NCI-H2081 (cell line): ENCODE results near the gene SLX4IP.

Experiments
- DNase-seq, 2 experiments: peaks; one replicate each; lab custom pipeline; 2025; lab: John Stamatoyannopoulos, UW

Gene SLX4IP

DNA sequence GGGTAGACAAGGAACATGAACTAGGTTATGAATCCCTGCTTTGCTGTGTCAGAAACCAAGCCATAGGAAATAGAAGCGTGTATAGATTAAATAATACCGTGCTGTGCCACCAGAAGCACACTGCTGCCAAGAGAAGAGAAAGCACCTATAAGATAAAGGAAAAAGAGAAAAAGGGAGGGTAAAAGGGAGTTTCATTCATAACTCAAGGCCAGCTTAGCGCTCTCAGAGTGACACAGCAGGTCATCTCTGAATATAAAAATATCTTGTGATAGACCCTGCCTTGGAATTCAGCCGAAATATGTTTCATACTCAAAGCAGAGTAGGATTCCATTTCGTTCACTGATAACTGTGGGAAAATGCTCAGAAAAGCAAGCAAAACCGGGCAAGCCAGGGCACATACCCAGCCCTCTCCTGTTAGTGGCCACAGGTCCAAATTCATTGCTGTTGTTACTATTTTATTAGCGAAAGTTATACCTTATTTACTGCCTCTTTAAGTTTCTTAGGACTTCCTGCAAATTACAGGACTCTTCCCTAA is 230.0 kb downstream of the SLX4IP start:
- no peak for DNase-seq

DNA sequence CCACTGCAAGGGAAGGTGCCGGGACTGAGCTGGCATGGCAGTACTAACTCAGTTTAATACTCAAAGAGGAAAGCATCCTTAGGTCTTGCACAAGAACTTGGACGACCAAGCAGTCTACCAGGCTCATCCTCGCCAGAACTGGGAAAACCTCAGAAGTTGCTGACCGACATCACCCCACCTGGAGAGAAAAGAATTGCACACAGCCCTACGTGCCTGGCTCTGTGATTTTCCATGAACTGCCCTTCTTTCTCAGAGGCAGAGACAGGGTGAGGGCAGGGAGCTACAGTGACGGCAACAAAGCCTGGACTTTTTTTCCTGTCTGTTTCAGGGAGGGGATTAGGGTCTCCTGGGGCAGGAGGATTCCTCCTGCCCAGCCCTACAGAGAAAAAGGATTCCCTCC is 230.7 kb downstream of the SLX4IP start:
- no peak for DNase-seq

DNA sequence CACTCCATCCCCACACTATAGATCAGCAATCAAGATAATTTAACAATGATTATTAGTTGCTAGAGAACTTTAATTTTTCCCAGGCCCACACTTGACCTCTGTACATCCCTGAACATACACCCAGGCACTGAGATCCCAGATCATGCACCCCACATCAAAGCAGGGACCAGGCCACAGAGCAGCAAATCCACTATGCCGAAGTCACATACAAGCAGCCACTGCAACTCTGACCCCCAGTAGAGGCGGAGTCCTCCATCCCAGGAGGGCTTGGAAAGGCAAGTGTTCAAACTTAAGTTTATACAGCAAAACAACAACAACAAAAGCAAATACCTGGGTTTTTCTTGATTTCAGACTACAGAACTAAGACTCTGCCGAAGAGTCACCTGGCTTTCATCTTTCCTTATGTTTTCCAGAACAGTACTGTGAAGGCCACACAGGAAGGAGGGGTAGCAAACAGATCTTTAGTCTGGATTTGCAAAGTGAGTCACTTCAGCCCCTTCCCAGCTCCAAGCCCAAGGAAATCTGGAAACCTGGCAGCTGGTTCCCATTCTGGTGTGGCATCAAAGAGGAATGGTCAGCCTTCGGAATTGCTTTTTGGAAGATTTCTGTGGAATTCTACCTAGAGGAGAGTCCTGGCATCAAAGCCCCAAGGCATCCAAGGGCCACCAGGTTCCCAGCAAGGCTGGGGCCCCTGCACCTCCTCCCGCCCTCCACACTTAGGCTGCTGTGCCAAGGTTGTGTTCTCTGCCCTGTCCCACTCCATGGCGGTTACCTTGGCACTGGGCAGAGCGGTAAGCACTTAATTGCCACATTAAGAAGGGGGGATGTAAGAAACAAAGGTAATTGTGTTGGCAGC is 231.3 kb downstream of the SLX4IP start:
- no peak for DNase-seq

DNA sequence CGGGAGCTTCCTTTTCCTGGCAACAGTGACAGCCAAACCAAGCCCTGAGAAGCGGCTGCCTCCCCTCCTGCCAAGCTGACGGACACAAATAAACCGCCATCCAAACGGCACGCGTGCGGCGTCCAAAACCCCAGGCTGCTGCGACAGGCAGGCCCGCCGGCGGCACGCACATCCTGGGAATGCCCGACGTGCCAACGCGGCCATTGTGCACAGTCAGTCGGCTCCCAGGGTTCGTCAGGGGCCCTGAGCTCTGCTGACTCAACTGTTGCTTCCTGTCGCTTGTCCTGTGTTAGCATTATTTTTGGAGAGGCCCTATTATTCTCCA is 231.9 kb downstream of the SLX4IP start:
- no peak for DNase-seq

DNA sequence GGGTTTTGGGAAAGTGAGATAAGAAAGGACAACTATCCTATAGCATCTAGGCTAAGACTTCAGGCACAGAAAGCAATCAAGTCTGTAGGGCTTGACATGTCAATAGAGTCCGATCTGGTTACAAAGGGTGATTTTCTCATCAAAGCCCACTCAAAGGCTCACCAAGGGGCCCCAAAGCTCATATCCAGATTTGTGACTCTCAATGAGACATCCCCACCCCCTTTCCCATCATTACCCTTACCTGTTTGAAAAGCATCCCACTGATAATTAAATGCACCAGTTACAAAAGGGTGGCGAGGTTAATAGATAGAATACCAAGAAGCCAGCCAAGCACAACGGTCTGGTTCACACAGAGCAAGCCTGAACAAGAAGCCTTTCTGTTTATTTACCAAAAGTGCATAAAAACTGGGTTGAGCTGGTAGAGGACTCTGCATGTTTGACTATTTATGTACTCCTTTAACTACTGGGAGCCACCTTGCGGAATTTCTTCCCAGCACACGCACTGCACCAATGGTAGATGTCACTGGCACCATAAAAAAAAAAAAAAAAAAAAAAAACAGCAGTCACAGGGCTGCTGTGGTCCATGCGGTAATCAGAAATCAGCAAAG is 232.6 kb downstream of the SLX4IP start:
- DNase-seq: no peak

DNA sequence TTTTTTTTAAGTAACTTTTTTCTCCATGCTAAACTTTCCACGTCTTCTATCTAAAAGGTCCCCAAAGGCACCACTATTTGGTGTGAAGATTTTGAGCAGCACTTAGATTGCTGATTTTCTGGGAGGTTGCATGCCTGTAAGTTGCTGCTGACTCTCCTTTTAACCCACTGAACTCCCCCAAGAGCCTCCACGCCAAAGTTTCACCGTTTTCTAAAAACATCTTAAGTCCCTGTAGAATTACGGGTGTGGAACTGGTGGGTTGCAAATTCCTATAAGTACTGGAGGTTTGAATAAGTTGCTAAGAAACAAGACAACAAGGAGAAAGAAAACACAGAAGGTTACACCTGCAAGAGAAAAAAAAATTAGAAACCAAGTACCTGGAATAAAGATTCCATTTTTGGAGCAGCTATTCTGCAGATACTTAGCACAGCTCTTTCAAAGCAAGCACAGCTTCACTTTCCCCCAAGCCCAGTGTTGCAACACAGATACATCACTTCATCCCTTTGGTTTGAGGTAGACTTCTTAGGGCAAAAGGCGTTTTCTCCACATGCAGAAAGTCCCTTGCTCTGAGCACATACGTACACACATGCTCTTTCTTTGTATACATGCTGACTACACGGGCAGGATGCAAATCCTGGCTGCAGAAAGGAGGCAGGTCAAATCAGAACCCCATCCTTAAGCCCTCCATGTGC is 233.7 kb downstream of the SLX4IP start:
- DNase-seq: no peak

DNA sequence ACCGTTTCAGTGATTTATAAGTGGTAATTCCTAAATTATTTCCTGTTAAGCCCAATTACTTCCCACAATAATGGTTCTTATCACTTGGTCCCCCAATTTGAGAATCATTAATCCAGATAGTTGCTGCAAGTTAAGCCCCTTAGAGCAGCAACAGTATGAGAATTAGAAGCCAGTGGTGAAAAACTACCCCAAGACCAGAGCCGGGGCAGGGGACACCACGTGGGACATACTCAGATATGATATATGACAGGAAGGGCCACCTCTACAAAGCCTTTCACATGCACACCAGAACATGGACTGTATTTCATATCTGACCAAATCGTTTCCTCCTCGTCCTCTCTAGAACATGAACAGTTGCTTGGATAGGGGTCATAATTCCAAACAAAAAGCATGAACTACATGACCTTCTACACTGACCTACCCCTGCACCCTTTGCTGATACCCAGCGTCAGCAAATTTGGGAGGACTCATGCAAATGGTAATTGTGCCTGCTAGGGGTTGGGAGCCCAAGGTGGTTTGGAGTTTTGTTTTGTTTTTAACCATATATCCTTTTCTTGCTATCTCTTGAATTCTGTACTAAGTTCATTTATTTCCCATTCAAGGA is 234.8 kb downstream of the SLX4IP start:
- no peak for DNase-seq

DNA sequence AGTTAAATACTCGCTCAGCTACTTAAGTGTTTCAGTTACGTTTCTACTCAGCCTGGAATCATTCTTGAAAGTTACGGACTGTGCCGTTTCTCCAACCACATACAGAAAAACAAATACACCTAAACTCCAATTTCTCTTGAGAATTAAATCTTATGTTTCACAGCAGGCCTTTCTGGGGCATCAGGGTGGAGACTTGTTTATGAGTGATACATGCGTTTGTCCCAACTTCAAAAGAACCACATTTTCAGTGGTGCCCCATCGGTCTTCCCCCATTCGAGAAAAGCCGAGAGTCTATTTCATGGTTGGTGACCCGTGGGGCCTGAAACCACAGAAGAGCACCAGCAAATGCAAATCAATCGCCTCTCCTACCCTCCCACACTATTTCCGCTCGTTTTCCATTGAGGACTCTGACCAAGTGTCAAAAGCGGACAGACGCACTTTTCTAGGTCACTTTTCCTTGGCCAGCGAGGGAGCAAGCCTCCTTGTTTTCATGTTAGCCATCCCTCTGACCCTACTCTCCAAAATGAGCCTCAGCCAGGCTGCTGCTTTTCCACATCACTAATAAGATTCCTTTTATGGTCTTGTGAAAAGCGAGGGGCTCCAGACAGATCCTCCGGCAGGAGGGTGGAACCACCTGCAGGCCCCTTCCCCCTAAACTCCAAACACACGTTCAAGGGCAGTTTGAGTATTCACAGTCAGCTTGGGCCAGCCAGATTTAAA is 235.6 kb downstream of the SLX4IP start:
- DNase-seq: no peak

DNA sequence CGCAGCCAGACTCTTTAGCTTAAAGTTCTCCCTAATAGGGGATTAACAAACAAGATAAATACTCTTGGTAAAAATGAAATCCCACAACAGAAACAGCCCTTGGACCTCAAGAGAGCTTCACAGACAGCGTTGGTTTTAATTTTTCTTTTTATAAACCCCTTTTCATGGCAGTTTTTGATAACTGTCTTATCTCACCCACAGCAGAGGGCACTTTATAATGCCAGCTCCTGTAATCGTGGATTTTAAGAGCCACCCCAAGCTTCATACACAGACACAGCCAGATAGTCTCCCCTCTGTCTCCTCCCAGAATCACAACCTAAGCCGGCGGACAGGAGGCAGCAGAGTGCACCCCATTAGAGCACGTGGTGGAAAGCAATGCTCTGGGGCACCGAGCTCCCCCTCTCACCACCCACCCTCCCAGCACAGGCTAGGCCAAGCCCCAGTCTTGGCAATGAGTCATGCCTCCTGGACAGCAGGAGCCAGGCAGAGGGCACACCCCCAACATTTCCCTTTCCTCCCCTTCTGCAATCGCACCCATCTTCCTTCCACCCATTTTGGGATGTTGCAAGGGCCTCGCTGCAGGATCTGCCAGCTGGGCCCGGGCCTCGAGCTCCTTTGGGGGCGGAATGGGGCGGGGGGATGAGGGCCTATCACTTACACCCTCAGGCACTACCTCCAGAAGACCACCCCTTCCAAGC is 236.3 kb downstream of the SLX4IP start:
- no peak for DNase-seq

DNA sequence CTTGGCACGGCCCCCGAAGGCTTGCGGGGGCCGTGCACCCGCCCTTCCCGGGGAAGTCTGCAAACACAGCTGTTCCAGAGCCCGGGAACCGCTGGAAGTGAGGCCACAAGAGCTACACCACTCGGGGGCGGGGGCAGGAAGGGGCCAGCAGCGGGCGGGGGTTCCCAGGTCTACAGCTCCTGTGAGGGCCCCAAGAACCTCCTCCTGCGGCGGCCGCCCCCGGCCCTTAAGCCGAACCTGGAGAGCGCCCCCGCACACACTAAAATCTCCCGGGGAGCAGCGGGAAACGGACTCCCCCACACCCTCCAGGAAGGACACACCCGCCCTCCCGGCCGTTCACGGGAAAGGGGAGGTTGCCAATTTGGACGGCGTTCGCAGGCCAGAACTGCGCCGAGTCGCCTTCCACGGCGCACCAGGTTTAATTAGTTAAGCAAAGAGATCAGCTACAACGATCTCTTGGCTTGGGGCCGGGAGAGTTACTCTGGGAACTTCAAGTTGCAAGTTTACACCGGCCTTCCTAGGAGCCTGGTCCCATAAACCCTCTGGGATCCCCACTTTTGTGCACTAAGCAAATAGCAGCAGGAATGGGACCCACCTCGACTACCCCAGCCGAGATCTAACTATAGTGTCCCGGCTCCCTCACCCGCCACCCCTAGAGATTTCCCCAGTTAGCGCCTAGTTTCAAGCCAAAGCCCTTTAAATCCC is 237.0 kb downstream of the SLX4IP start:
- DNase-seq: no peak

DNA sequence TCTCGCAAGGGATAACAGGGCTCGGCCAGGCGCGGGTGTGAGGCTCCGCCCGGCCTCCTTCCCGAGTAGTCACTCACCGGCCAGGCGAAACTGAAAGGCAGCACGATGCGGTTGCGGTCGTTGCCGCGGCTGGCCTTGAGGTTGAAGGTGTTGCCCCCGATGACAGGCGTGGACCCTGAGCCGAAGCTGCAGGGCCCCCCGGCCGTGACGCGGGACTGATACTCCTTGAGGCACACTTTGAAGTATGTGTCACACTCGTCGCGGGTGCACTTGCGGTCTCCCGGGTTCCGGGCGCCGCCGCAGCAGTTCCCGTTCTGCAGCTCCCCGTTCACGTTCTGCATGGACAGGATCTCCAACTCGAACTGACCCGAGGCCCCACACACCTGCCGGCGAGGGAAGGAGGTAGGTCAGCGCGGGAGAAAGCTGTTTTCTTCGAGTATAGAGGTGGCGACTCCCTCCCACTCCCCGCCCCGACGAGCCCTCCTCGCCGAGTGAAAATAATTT is 237.6 kb downstream of the SLX4IP start:
- peak; percentile 23 to 43 for DNase-seq

DNA sequence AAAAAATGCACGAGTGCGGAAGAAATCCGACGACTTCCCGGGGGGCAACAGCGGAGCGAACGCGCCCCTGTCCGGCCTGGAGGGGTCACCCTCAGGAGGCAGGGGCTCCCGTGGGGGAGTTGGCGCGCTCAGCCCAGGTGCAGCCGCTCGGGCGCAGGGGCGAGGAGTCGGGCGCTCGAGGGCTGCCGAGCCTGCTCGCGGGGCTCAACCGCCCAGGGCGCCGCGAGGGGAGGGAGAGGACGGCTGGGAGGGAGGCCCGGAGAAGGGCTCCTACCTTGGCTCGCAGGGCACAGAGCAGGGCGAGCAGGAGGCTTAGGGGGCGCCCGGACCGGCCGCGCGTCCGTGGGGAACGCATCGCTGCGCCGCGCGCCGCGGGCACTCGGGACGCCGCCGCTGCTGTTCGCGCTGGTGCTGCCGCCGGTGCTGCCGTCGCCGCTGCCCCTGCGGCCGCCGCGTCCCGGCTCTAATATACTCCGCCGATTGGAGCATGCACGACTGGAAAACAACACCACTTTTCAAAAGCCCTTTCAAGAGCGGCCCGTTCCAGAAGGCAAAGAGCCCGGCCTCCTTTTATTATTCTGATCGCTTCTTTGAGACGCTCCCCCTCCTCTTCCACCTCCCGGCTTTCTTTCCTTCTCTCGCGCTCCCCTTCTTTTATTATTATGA is 238.2 kb downstream of the SLX4IP start:
- DNase-seq: peak; percentile 45 to 52

DNA sequence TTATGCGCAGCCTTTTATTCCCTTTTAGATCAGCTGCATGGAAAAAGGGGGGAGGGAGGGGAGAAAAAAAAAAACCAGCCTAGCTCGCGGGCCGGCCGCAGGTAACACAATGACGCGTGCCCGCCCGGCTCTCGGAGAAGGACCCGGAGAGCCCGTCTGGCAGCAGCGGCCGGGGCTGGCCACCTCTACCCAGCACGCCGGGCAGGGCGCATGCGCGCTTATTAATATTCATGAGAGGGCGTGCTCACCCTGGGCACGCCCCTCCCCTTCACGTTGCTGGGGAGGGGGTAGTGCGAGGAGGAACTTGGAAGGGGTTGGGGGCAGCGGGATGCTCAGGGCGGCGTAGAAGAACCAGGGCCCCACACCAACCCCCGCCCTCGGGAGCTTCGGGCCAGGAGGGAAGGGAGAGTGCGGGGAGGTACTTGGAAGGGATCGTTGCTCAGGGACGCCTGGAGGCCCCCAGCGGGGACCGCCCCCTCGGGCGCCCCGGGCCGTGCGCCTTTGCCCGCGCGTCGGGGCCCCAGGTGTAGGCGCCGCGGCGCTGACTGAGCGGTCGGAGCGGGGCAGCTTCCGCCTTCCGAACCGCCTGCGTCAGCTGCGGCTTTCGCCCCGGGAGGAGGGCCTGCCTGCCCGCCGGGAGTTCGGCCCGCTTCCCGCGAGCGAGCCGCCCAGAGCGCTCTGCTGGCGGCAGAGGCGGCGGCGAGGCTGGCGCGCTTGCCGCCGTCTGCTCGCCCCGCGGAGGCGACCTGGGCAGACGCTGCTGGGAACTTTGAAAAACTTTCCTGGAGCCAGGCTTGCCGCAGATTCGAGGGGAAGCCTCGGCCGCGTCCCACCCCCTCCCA is 239.0 kb downstream of the SLX4IP start, which contains the start of gene JAG1:
JAG1 (minus strand) TSS at position 158 of the 842 bp plus-strand sequence. CDS start 469 bp downstream, outside the sequence.
- peak; percentile 90 to 91 for DNase-seq

DNA sequence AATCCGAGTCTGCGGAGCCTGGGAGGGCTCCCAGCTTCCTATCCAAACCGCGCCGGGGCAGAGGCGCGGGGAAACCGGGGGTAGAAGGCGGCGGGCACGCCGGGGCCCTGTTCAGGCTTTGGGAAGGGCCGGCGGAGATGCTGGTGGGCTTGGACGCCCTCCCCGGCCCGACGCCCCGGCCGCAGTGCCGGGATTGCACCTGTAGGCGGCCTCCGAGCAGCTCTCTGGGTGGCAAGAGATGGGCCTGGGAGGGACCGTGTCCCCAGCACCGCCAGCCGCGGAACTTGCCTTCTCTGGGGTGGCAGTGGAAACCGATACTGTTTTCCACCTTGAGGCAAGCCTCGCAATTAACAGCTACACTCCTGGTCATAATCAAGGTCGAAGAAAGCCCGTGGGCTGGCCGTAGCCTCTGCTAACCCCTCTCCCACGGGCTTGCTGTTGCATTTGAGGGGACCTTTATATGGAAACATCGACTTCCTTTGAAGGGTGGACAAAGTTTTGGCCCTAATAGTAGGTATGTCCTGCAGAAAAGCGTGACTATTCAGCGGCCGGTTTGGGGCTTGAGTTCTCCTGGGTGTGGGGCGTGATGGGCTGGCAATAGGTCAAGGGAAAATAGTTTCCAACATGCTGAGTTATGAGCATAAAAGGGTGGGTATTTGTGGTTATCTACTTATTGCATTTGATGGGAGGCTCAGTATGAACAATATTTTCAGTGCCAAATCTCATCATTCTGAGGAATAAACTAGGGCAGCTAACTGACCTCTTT is 239.8 kb downstream of the SLX4IP start:
- peak; percentile 40 to 58 for DNase-seq

DNA sequence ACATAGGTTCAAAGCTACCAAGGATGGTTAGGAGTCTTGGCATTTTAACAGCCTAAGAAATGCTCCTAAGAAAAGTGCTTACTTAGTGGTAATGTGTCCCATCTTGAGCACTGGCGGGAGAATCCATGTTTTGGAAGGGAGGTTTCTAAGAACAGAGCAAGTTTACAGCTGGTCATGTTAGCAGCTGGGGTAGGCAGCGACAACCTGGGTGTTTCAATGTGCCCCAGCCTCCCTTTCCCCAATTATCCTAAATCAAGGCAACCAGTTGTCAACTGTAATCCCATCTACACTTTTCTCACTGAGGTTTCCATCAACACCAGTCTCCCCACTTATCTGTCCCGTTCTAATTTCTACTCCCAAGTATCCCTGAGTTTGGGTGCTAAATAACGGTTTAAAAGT is 240.3 kb downstream of the SLX4IP start:
- no peak for DNase-seq

DNA sequence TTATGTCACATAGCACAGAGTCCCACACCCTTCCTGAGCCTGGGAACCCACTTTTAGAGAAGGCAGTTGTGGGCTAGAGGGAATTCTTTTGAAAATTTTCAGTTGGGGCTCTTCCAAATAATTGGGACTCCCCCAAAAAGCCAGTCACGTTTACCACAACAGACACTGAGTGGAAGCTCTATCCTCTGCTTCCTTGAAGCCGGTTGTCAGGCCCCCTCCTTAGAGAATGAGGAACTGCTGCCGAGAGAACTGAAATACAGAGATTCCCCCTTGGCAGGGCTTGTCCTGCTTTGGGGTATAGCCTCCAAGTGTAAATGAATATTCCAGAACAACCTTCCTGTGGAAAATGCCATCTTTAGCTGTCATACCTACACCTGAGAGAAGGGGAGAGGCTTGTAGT is 241.4 kb downstream of the SLX4IP start:
- DNase-seq: no peak
